Transverse colon (tissue), 3 donors: ENCODE data around the gene MAL.

Source experiments
- EP300 ChIP-seq: sonication (generic); formaldehyde crosslinking; IDR thresholded peaks from one replicate; pipeline ENCODE4 v1.6.1; 2017; ENCODE audit warnings: antibody characterized with exemption, low read depth
- POLR2A ChIP-seq: fragments of 450-650 bp; IDR thresholded peaks from one replicate; pipeline ENCODE4 v1.6.1; 2016; ENCODE audit warnings: antibody characterized with exemption, mild to moderate bottlenecking, moderate library complexity
- TF ChIP-seq, protein P1 (sequence below), 5 experiments: fragments of 200-600 bp in 3 of 5; fragments of 450-650 bp in 2 of 5; sonication (generic) in 3 of 5; IDR thresholded peaks; 1 replicate in 2 of 5; 2 replicates in 3 of 5; pipeline ENCODE4 v1.5.1; 2016 to 2017; ENCODE audit warnings: antibody characterized with exemption in 5 of 5, inconsistent platforms in 3 of 5, mild to moderate bottlenecking in 2 of 5, moderate library complexity in 1 of 5

DNA sequence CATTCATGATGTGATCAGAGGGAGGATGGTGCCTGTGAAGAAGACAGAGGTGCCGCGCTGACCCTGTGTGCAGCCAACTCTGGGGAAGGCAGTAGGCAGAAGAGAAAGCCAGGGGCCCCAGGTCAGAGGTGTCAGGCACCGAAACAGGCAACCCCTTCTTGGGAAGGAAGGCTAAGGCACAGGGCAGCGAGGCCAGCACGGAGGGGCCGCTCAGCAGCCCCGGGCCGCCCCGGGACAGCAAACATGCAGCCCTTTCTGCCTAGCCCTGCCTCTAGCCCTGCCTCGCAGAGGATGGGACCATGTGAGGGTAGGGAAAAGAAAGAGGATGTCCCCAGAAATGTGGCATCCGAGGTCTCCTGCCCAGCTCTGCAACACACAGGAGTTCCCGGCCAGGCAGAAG lies 7.7 kb upstream of the MAL start:
- TF ChIP-seq POLR2A (no peak), EP300 (no peak)
- TF ChIP-seq, protein P1, sequence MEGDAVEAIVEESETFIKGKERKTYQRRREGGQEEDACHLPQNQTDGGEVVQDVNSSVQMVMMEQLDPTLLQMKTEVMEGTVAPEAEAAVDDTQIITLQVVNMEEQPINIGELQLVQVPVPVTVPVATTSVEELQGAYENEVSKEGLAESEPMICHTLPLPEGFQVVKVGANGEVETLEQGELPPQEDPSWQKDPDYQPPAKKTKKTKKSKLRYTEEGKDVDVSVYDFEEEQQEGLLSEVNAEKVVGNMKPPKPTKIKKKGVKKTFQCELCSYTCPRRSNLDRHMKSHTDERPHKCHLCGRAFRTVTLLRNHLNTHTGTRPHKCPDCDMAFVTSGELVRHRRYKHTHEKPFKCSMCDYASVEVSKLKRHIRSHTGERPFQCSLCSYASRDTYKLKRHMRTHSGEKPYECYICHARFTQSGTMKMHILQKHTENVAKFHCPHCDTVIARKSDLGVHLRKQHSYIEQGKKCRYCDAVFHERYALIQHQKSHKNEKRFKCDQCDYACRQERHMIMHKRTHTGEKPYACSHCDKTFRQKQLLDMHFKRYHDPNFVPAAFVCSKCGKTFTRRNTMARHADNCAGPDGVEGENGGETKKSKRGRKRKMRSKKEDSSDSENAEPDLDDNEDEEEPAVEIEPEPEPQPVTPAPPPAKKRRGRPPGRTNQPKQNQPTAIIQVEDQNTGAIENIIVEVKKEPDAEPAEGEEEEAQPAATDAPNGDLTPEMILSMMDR (IDR thresholded peaks at IDR 0.05): no peak
